ENCODE data around the gene HOXC11.

Gene HOXC11

GRCh38 chr12:53956914-53957536 lies 15.9 kb upstream of the HOXC11 start:
- no peak for DNase-seq (ENCODE audit: low read depth in 2 of 2)

- DNase-seq (ENCODE audit: low read depth in 2 of 2), result no peak
These were observed 14.8 kb upstream of the HOXC11 start for GRCh38 chr12:53958128-53958527.

- no peak for DNase-seq (ENCODE audit: low read depth in 2 of 2)
These were observed 13.6 kb upstream of the HOXC11 start for GRCh38 chr12:53959314-53959713.

- DNase-seq (ENCODE audit: low read depth in 2 of 2), result no peak
These were observed 12.5 kb upstream of the HOXC11 start for GRCh38 chr12:53960187-53961024.

- no peak for DNase-seq (ENCODE audit: low read depth in 2 of 2)
These were observed 11.7 kb upstream of the HOXC11 start for GRCh38 chr12:53961025-53961761.

- no peak for DNase-seq (ENCODE audit: low read depth in 2 of 2)
These were observed 9.9 kb upstream of the HOXC11 start for GRCh38 chr12:53963005-53963404.

- no peak for DNase-seq (ENCODE audit: low read depth in 2 of 2)
These were observed 9.3 kb upstream of the HOXC11 start for GRCh38 chr12:53963434-53964314.

GRCh38 chr12:53964315-53964713 lies 8.6 kb upstream of the HOXC11 start:
- no peak for DNase-seq (ENCODE audit: low read depth in 2 of 2)

- no peak for DNase-seq (ENCODE audit: low read depth in 2 of 2)
These were observed 7.4 kb upstream of the HOXC11 start for GRCh38 chr12:53965281-53966084.

GRCh38 chr12:53966085-53966384 lies 6.9 kb upstream of the HOXC11 start:
- DNase-seq (ENCODE audit: low read depth in 2 of 2), result no peak

GRCh38 chr12:53966385-53967133 lies 6.4 kb upstream of the HOXC11 start:
- DNase-seq (ENCODE audit: low read depth in 2 of 2), result no peak

- DNase-seq (ENCODE audit: low read depth in 2 of 2), result no peak
These were observed 5.5 kb upstream of the HOXC11 start for GRCh38 chr12:53967421-53967925.

- no peak for DNase-seq (ENCODE audit: low read depth in 2 of 2)
These were observed 4.5 kb upstream of the HOXC11 start for GRCh38 chr12:53968214-53969127.

- no peak for DNase-seq (ENCODE audit: low read depth in 2 of 2)
These were observed 3.2 kb upstream of the HOXC11 start for GRCh38 chr12:53969588-53970259.

- no peak for DNase-seq (ENCODE audit: low read depth in 2 of 2)
These were observed 2.5 kb upstream of the HOXC11 start for GRCh38 chr12:53970451-53970850.

GRCh38 chr12:53971129-53971528 lies 1.8 kb upstream of the HOXC11 start:
- DNase-seq (ENCODE audit: low read depth in 2 of 2), result no peak

- DNase-seq (ENCODE audit: low read depth in 2 of 2), result no peak
These were observed 1.2 kb upstream of the HOXC11 start for GRCh38 chr12:53971686-53972085.

- DNase-seq (ENCODE audit: low read depth in 2 of 2), result no peak
These were observed 699 bp upstream of the HOXC11 start for GRCh38 chr12:53972152-53972702.
